ENCODE data around the gene ITGB7.

Gene ITGB7

GRCh38 chr12:53207042-53207441 lies at the start of gene ITGB7:
ITGB7 (minus strand) TSS chr12:53207251; CDS start chr12:53200443, 6,808 bp downstream.
- TF ChIP-seq FOXM1 (IDR thresholded peaks at IDR 0.05; ENCODE audit: borderline replicate concordance, low read depth) (no peak), TAF1 (IDR thresholded peaks at IDR 0.05; ENCODE audit: low read depth) (no peak), USF1 (IDR thresholded peaks at IDR 0.05) (no peak), REST (IDR thresholded peaks at IDR 0.05; ENCODE audit: low read depth) (no peak), TEAD4 (IDR thresholded peaks at IDR 0.05) (no peak), ZBTB7A (IDR thresholded peaks at IDR 0.05; ENCODE audit: low read depth) (no peak), EP300 (IDR thresholded peaks at IDR 0.05; ENCODE audit: borderline replicate concordance) (no peak), EGR1 (IDR thresholded peaks at IDR 0.05) (no peak), RAD21 (IDR thresholded peaks at IDR 0.05; ENCODE audit: low read depth) (no peak), CEBPB (IDR thresholded peaks at IDR 0.05) (no peak), MAX (IDR thresholded peaks at IDR 0.05) (no peak)

GRCh38 chr12:53255996-53256395 lies 48.9 kb upstream of the ITGB7 start:
- TF ChIP-seq REST (IDR thresholded peaks at IDR 0.05; ENCODE audit: low read depth) (no peak), ZBTB7A (IDR thresholded peaks at IDR 0.05; ENCODE audit: low read depth) (no peak), CEBPB (IDR thresholded peaks at IDR 0.05) (no peak), FOXM1 (IDR thresholded peaks at IDR 0.05; ENCODE audit: borderline replicate concordance, low read depth) (no peak), TEAD4 (IDR thresholded peaks at IDR 0.05) (no peak), EGR1 (IDR thresholded peaks at IDR 0.05) (no peak), EP300 (IDR thresholded peaks at IDR 0.05; ENCODE audit: borderline replicate concordance) (no peak), NFIC (IDR thresholded peaks at IDR 0.05) (no peak), USF1 (IDR thresholded peaks at IDR 0.05) (no peak), TCF12 (IDR thresholded peaks at IDR 0.05; ENCODE audit: low read depth) (no peak)

- TF ChIP-seq RAD21 (IDR thresholded peaks at IDR 0.05; ENCODE audit: low read depth) (no peak), YY1 (IDR thresholded peaks at IDR 0.05; ENCODE audit: low read depth) (no peak), REST (IDR thresholded peaks at IDR 0.05; ENCODE audit: low read depth) (no peak)
Measured at GRCh38 chr12:53254816-53255545, 47.9 kb upstream of the ITGB7 start.

- no peak for TF ChIP-seq CREB1 (IDR thresholded peaks at IDR 0.05; ENCODE audit: low read depth)
- TF ChIP-seq NFIC (IDR thresholded peaks at IDR 0.05) = no peak
- no peak for TF ChIP-seq TCF12 (IDR thresholded peaks at IDR 0.05; ENCODE audit: low read depth)
- TF ChIP-seq TAF1 (IDR thresholded peaks at IDR 0.05; ENCODE audit: low read depth) = no peak
- no peak for TF ChIP-seq FOXM1 (IDR thresholded peaks at IDR 0.05; ENCODE audit: borderline replicate concordance, low read depth)
- no peak for TF ChIP-seq CEBPB (IDR thresholded peaks at IDR 0.05)
- TF ChIP-seq YY1 (IDR thresholded peaks at IDR 0.05; ENCODE audit: low read depth) = no peak
- TF ChIP-seq RAD21 (IDR thresholded peaks at IDR 0.05; ENCODE audit: low read depth) = no peak
Measured at GRCh38 chr12:53253298-53253697, 46.2 kb upstream of the ITGB7 start.

- TF ChIP-seq TEAD4 (IDR thresholded peaks at IDR 0.05) = no peak
- no peak for TF ChIP-seq TAF1 (IDR thresholded peaks at IDR 0.05; ENCODE audit: low read depth)
- no peak for TF ChIP-seq REST (IDR thresholded peaks at IDR 0.05; ENCODE audit: low read depth)
- peak; percentile 55 for TF ChIP-seq NFIC (IDR thresholded peaks at IDR 0.05)
- no peak for TF ChIP-seq USF1 (IDR thresholded peaks at IDR 0.05)
- no peak for TF ChIP-seq ZBTB7A (IDR thresholded peaks at IDR 0.05; ENCODE audit: low read depth)
- peak; percentile 16; the same call in 1 of the 2 replicates for TF ChIP-seq MAX (IDR thresholded peaks at IDR 0.05)
- TF ChIP-seq EP300 (IDR thresholded peaks at IDR 0.05; ENCODE audit: borderline replicate concordance) = peak; percentile 34; the same call in 1 of the 2 replicates
- peak; percentile 20; the same call in 1 of the 2 replicates for TF ChIP-seq YY1 (IDR thresholded peaks at IDR 0.05; ENCODE audit: low read depth)
- peak; percentile 14; the same call in 1 of the 2 replicates for TF ChIP-seq TCF12 (IDR thresholded peaks at IDR 0.05; ENCODE audit: low read depth)
- TF ChIP-seq CEBPB (IDR thresholded peaks at IDR 0.05) = no peak
- no peak; the same call in 1 of the 2 replicates for TF ChIP-seq FOXM1 (IDR thresholded peaks at IDR 0.05; ENCODE audit: borderline replicate concordance, low read depth)
- TF ChIP-seq EGR1 (IDR thresholded peaks at IDR 0.05) = peak; percentile 26; the same call in 1 of the 2 replicates
- no peak for TF ChIP-seq RAD21 (IDR thresholded peaks at IDR 0.05; ENCODE audit: low read depth)
- TF ChIP-seq CREB1 (IDR thresholded peaks at IDR 0.05; ENCODE audit: low read depth) = no peak
Measured at GRCh38 chr12:53252349-53252916, 45.4 kb upstream of the ITGB7 start.
